Stimulated activated CD4-positive, alpha-beta T cell treated with anti-CD3 and anti-CD28 coated beads, TNF-alpha, amount 100 ng/mL, for 4 hours (primary cell): ENCODE results near the gene SASH1.
"Not testable (repeated sequence)": the region's sequence is repeated elsewhere in the genome, so short reads cannot be mapped to it uniquely, and the experiment has no call there.

Experiments
- DNase-seq, 3 experiments: peaks; one replicate each; pipeline ENCODE4 v3.0.0-alpha.2; 2020; ENCODE audit warnings: low read depth in 3 of 3

SASH1 gene

DNA sequence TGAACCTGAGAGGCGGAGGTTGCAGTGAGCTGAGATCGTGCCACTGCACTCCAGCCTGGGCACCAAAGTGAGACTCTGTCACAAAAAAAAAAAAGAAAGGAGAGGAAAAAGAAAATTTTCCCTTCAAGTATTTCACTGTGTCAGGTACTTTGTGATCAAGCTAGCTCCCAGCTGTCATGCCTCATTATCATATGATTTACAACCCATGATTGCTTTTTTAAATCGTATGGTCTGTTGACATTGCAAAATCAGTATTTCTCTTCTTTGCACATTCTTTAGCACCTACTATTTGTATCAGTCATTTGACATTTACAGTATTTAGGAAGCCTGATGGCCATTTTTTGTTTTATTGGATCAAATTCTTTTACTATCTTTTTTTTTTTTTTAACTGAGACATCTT, 22.4 kb downstream of the SASH1 start:
- DNase-seq: no peak

DNA sequence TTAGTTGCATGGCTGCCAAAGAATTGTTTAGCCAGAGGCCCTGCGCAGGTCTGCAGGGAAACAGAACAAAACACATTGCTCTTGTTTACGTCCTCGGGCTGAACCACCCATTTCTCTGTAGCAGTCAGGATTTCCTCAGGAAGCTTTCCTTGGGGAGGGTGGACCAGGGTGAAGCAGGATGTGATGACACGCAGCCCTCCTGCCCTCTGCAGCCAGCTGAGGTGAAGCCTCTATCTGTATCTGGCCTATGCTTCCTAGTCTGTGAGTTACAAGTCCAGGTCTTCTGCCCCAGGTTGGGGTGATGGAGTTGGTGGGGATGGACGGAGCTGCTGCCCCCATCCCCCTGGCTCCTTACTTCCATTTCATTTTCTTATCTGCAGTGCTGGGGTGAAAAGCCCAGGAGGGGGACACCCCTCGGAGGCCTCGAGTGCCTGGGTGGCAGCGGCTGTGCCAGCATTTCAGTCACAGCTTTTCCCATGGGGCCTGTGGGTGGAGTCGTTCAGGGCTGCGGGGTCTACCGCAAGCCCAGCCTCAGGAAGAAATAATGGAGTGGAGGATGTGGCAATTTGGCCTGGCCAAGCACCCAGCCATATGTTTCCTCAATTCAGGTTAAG, 24.9 kb downstream of the SASH1 start:
- no peak for DNase-seq

DNA sequence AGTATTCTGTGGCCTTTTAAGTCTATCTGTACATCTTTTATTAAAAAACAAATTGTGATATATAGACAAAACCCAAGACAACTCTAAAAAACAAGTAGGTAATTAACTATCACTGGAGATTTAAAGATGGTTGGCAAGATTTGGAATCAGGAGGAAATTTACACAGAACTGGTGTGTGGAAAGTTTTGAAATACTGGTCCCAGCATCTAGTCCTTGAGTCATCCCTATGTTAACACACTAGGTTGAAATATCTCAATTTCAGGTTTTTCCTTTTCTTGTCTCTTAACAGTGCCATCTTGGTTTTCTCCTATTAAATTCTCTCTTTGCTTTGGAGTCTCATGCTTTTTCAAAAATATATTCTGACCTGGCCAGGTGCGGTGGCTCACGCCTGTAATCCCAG, 27.5 kb downstream of the SASH1 start:
- no peak for DNase-seq

GRCh38 chr6:148374040-148374774, 31.6 kb downstream of the SASH1 start:
- DNase-seq: no peak

DNA sequence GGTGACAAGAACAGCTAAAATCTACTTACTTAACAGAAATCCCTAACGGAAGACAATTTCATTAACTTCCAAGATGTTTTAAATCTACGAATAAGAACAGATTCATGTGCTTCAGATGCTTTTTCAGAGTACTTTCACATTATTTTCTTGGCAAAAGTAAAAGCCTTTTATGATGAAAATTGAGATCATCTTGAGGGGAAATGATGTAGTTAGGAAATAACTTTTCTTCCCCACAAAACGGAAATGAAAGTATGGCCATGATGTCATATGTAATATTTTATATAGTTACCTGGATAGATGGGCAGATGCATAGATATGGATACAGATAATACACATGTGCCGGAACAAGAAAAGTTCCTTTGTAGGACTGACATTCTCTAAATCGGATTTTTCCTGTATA, 32.8 kb downstream of the SASH1 start:
- no peak for DNase-seq

DNA sequence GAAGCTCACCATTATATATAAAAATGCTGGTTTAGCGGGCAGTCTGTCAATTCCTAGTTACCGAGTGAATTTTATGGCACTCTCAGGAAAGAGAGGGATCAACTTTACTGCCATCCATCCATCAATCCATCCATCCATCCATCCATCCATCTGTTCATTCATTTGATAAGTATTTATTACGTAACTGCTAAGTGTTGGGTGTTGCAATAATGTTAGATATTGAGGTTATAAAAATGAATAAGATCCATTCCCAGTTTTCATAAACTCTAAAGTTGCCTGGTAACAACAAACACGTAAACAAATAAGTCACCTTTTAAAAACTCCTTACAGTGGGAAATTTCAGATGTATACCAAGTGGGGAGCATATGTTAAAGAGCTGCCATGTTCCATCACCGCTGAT, 36.8 kb downstream of the SASH1 start:
- DNase-seq: no peak

DNA sequence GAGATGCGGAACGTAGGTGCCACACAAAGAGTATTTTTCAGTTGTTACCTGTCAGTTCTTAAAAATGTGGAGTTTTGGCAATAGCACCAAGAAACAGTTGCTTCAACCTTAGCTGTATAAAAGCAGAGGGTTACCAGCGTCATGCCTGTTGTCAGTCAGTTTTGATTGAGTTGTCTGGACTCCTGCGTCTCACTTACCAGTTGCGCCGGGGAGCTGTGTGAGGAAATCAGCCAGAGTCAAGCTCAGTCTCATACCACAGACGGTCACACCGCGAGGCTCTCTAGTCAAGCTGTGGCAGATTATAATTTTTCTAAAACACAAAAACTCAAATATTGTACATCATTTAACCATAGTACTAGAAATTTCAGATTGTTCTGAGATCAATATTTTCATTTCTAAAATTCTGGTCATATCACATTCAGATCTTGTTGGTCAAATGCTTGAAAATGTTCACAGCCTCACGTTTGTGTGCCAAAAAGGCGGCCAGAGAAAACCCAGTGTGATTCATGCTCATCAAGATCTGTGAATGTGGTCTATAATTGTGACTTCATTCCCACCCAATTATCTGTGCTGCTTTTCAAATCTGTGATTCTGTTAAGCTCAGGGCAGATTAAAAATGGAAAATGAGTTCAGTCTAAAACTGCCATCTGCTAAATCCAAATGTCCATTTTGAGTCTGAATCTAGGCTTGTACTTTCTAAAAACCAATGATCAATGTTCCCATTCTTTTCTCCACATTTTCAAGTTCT, 37.5 kb downstream of the SASH1 start:
- DNase-seq: no peak

- not testable (repeated sequence) for DNase-seq
These were observed 39.4 kb downstream of the SASH1 start for GRCh38 chr6:148382051-148382450.

GRCh38 chr6:148382861-148383260, 40.2 kb downstream of the SASH1 start:
- no peak for DNase-seq

DNA sequence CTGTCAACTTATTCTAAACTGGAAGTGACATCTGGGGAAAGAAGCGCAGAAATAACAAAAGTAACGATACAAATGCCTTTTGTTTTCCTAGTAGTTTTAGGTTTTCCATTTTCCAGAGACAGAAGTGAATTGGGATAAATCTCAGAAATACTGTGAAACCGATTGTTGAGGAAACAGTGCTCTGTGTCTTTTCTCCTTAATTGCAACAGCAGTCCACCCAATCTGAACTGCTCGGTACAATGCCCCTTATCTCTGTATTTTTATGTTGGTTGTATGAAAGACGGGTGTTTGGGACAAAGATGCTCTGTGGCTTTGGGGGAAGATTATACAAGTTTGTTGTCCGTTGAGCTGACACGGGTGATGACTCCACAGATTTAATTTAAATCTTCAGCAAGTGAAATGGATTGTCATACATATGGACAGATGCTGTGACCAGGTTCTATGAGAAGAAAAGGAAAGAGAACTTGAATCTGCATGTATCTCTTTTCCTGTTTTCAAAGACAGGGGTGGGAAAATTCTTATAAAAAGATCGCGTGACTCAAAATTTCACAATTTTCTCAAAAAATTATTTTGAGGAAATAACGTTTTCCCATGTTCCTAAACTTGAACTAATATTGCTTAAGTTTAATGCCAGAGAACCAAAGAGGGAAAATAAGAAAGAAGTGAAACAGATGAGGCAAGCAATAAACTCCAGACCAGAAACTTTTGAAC, 41.2 kb downstream of the SASH1 start:
- no peak for DNase-seq

DNA sequence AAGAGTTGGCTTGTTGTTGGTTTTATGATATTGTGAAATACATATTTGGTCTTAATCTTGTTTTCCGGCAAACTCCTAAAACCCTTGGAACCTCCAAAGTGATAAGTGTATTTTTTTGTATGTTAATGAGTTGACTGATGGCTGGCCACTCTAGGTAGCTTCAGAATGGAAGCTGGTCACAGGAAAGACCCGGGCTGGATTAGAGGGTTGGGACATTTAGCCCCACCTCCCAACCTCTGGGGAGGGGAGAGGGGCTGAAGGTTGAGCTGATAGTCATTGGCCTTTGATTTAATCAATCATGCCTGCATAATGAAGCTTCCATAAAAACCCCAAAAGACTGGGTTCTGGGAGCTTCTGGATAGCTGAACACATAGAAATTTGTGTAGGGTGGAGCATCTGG, 42.7 kb downstream of the SASH1 start:
- DNase-seq: no peak

DNA sequence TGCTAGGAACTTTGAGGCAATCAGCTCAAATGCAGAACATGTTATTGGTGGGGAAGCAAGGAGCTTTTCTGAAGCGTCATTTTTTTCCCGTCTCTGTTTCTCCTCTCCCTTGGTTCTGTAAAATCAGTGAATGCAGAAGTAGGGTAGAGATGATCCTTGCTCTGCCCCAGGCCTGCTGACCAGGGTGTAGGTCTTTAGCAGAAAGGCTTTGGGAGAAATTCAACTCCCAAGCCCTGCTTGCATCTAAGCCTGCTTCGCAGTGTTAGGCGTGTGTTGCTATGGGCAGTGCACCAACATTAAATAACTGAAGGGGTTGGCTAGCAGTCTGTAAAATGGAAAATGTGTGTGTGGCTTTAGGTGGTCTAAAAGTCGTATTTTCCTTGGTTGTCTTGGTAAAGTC, 45.9 kb downstream of the SASH1 start:
- DNase-seq: no peak

GRCh38 chr6:148389086-148389485, 46.4 kb downstream of the SASH1 start:
- DNase-seq: no peak

GRCh38 chr6:148389917-148390316, 47.3 kb downstream of the SASH1 start:
- no peak for DNase-seq

GRCh38 chr6:148392127-148392526, 49.5 kb downstream of the SASH1 start:
- DNase-seq: not testable (repeated sequence)

- no peak for DNase-seq
These were observed 50.0 kb downstream of the SASH1 start for GRCh38 chr6:148392671-148393070.

- no peak for DNase-seq
These were observed 53.0 kb downstream of the SASH1 start for GRCh38 chr6:148395583-148396101.

GRCh38 chr6:148396411-148396810, 53.8 kb downstream of the SASH1 start:
- DNase-seq: no peak

GRCh38 chr6:148396926-148397325, 54.3 kb downstream of the SASH1 start:
- DNase-seq: no peak

DNA sequence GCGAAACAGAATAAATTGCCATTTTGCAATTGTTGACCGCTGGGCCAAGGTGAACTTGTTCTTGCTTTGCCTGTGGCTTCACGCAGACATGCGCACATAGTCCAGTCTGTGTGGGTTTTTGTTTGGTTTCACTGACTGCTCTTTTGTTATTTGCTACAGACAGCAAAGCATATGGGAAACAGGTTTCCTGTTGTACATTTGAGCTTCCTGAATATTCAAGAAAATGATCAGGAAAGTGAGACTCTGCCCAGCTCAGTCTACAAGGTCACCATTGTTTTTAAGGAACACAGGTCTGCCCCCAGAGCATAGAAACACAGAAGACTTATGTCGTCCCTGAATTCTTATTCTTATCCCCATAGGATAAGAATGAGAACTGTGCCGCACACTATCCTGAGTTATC, 55.6 kb downstream of the SASH1 start:
- no peak for DNase-seq

DNA sequence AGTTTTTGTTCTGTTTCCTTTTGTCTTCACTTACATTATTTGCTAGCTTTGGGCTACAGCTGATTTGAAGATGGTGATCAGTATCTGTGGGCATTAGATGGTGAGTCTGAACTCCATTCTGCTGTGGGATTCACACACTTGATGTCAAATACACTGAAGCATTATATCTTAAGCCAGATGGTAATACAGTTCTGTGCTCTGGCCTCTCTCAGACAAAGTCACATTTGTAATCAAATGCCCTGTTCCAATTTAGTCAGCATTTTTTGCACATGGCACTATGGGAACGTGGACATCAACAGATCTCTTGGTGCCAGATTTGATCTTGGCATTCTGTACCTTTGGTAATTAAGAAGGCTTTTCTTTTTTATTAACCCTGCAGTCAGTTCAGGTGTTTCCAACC, 56.0 kb downstream of the SASH1 start:
- DNase-seq: no peak

DNA sequence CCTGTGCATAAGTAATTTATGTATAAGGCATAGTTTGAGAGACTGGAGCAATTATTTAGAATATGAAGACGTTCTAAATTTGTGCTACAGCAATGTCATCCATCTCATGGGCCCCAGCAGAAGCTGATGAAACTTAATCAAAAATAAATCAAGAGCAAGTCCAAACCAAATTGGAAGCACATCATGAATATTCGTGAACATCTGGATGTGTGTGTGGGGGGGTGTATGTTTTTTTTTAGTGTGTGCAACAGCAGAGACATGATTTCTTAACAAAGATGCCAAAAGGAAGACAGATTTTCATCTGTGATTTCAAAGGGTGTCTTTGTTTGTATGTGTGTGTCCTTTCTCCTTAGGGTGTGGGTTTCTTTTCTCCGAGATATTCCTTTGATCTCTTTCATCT, 58.9 kb downstream of the SASH1 start:
- no peak for DNase-seq
